Activated T-helper 2 cell treated with anti-CD3 and anti-CD28 coated beads, Interferon-gamma antibody, Interleukin-2, Interleukin-4, amounts not matched to agents 10 μg/mL and 5 μg/mL and 100 μg/mL, durations not matched to agents 14 hours and 24 hours and 36 hours (primary cell): Measurements from ENCODE around the gene APLP1. TPM values are rescaled to one million over a fixed set of nuclear protein-coding genes. Genes with fewer than 3 reads are reported as not detected.
A peak's percentile ranks its signal among the peaks of the same experiment; 100 is the strongest.
"Not testable (repeated sequence)": the region's sequence is repeated elsewhere in the genome, so short reads cannot be mapped to it uniquely, and the experiment has no call there.

Experiments used
- DNase-seq: peaks from one replicate; pipeline ENCODE4 v3.0.0; 2021; ENCODE audit warnings: low spot score
- H3K27ac Mint-ChIP-seq: one replicate; pipeline ENCODE4 v1.8.0; 2021; ENCODE audit warnings: mixed read lengths
- H3K27me3 Mint-ChIP-seq: one replicate; pipeline ENCODE4 v1.8.0; 2021; ENCODE audit warnings: low read depth, mixed read lengths
- H3K36me3 Mint-ChIP-seq: one replicate; pipeline ENCODE4 v1.8.0; 2021; ENCODE audit warnings: low read depth, mixed read lengths
- H3K4me1 Mint-ChIP-seq: one replicate; pipeline ENCODE4 v1.8.0; 2021; ENCODE audit warnings: low read depth, mixed read lengths
- H3K4me3 Mint-ChIP-seq: one replicate; pipeline ENCODE4 v1.8.0; 2021; ENCODE audit warnings: low read depth, mild to moderate bottlenecking, moderate library complexity, mixed read lengths
- H3K9me3 Mint-ChIP-seq: one replicate; pipeline ENCODE4 v1.8.0; 2021; ENCODE audit warnings: mixed read lengths
- intact Hi-C: fragments of 100-400 bp; cut with micrococcal nuclease; formaldehyde crosslinking; loops from one replicate; pipeline ENCODE4 v1.15.1; 2023
- total RNA-seq: library from RNA; stranded (reverse); gene quantifications from 2 replicates; pipeline ENCODE4 v1.2.3, GENCODE V29; 2022

The APLP1 gene
- total RNA-seq, 1 donor from 2014 or later: 1.4 TPM

- Mint-ChIP-seq H3K27ac (no peak overlapping the region), H3K4me3 (no peak overlapping the region), H3K27me3 (peaks cover 61% of the 10 kb centered on the region), H3K36me3 (no peaks in the 10 kb centered on the region), H3K9me3 (no peaks in the 10 kb centered on the region), H3K4me1 (peaks cover 2% of the 10 kb centered on the region)
- intact Hi-C loops: no loop called here
- DNase-seq: no peak
These were observed 7.9 kb upstream of the APLP1 start for GRCh38 chr19:35860436-35860817.

- H3K27me3 Mint-ChIP-seq: peaks cover 63% of the 10 kb centered on the region
- H3K27ac Mint-ChIP-seq: no peak overlapping the region
- intact Hi-C loops: no loop called here
- H3K4me1 Mint-ChIP-seq: peaks cover 2% of the 10 kb centered on the region
- no peak overlapping the region for H3K4me3 Mint-ChIP-seq
- no peak for DNase-seq
- H3K36me3 Mint-ChIP-seq: no peaks in the 10 kb centered on the region
- no peaks in the 10 kb centered on the region for H3K9me3 Mint-ChIP-seq
These were observed 7.3 kb upstream of the APLP1 start for GRCh38 chr19:35860818-35861639.

GRCh38 chr19:35861640-35862160 lies 6.7 kb upstream of the APLP1 start:
- Mint-ChIP-seq H3K36me3 (no peaks in the 10 kb centered on the region), H3K9me3 (no peaks in the 10 kb centered on the region), H3K27me3 (peaks cover 68% of the 10 kb centered on the region), H3K4me3 (no peak overlapping the region), H3K27ac (no peak overlapping the region), H3K4me1 (peaks cover 2% of the 10 kb centered on the region)
- intact Hi-C loops: no loop called here
- DNase-seq: no peak

- DNase-seq: no peak
- H3K4me1 Mint-ChIP-seq: peaks cover under 1% of the 10 kb centered on the region
- no peak overlapping the region for H3K27ac Mint-ChIP-seq
- H3K4me3 Mint-ChIP-seq: no peak overlapping the region
- H3K27me3 Mint-ChIP-seq: peaks cover 64% of the 10 kb centered on the region
- no peaks in the 10 kb centered on the region for H3K9me3 Mint-ChIP-seq
- intact Hi-C loops: no loop called here
- no peaks in the 10 kb centered on the region for H3K36me3 Mint-ChIP-seq
These were observed 5.8 kb upstream of the APLP1 start for GRCh38 chr19:35862528-35862927.

- H3K27me3 Mint-ChIP-seq: peaks cover 65% of the 10 kb centered on the region
- no peak overlapping the region for H3K4me3 Mint-ChIP-seq
- H3K9me3 Mint-ChIP-seq: no peaks in the 10 kb centered on the region
- no peak overlapping the region for H3K27ac Mint-ChIP-seq
- intact Hi-C loops: no loop called here
- H3K4me1 Mint-ChIP-seq: no peaks in the 10 kb centered on the region
- no peaks in the 10 kb centered on the region for H3K36me3 Mint-ChIP-seq
- DNase-seq: no peak
These were observed 5.4 kb upstream of the APLP1 start for GRCh38 chr19:35863018-35863417.

- peaks cover 13% of the 10 kb centered on the region for H3K4me1 Mint-ChIP-seq
- H3K4me3 Mint-ChIP-seq: peak overlapping the region; percentile 49
- no peak for DNase-seq
- H3K9me3 Mint-ChIP-seq: no peaks in the 10 kb centered on the region
- peaks cover 27% of the 10 kb centered on the region for H3K27me3 Mint-ChIP-seq
- no peaks in the 10 kb centered on the region for H3K36me3 Mint-ChIP-seq
- no peak overlapping the region for H3K27ac Mint-ChIP-seq
- intact Hi-C loops: no loop called here
These were observed 501 bp downstream of the APLP1 start for GRCh38 chr19:35868823-35869326.

GRCh38 chr19:35869327-35870123 lies 1.2 kb downstream of the APLP1 start:
- no peak overlapping the region for H3K27ac Mint-ChIP-seq
- peak; percentile 85 for DNase-seq
- intact Hi-C loops: no loop called here
- H3K4me3 Mint-ChIP-seq: peak overlapping the region; percentile 76
- no peaks in the 10 kb centered on the region for H3K36me3 Mint-ChIP-seq
- peaks cover 13% of the 10 kb centered on the region for H3K4me1 Mint-ChIP-seq
- peaks cover 27% of the 10 kb centered on the region for H3K27me3 Mint-ChIP-seq
- no peaks in the 10 kb centered on the region for H3K9me3 Mint-ChIP-seq

GRCh38 chr19:35870124-35870736 lies 1.9 kb downstream of the APLP1 start:
- H3K9me3 Mint-ChIP-seq, DNase-seq, H3K27ac Mint-ChIP-seq, H3K36me3 Mint-ChIP-seq, intact Hi-C loops: not testable (repeated sequence)
- peaks cover 27% of the 10 kb centered on the region for H3K27me3 Mint-ChIP-seq
- peak overlapping the region; percentile 76 for H3K4me3 Mint-ChIP-seq
- H3K4me1 Mint-ChIP-seq: peaks cover 13% of the 10 kb centered on the region

- no peak for DNase-seq
- Mint-ChIP-seq H3K27ac (no peak overlapping the region), H3K36me3 (no peaks in the 10 kb centered on the region), H3K4me3 (no peak overlapping the region), H3K4me1 (peaks cover 13% of the 10 kb centered on the region), H3K9me3 (no peaks in the 10 kb centered on the region), H3K27me3 (peaks cover 22% of the 10 kb centered on the region)
- intact Hi-C loops: no loop called here
These were observed 2.4 kb downstream of the APLP1 start for GRCh38 chr19:35870798-35871197.

- Mint-ChIP-seq H3K4me1 (peaks cover 13% of the 10 kb centered on the region), H3K27me3 (peaks cover 15% of the 10 kb centered on the region), H3K9me3 (no peaks in the 10 kb centered on the region), H3K4me3 (no peak overlapping the region), H3K27ac (no peak overlapping the region), H3K36me3 (no peaks in the 10 kb centered on the region)
- no peak for DNase-seq
- intact Hi-C loops: no loop called here
These were observed 3.2 kb downstream of the APLP1 start for GRCh38 chr19:35871611-35872010.

- Mint-ChIP-seq H3K36me3 (no peaks in the 10 kb centered on the region), H3K4me3 (no peak overlapping the region), H3K4me1 (peaks cover 13% of the 10 kb centered on the region), H3K27ac (no peak overlapping the region), H3K27me3 (peaks cover 13% of the 10 kb centered on the region), H3K9me3 (no peaks in the 10 kb centered on the region)
- intact Hi-C loops: no loop called here
- DNase-seq: no peak
These were observed 3.8 kb downstream of the APLP1 start for GRCh38 chr19:35872180-35872579.

GRCh38 chr19:35874392-35874930 lies 6.1 kb downstream of the APLP1 start:
- no peaks in the 10 kb centered on the region for H3K36me3 Mint-ChIP-seq
- peaks cover 5% of the 10 kb centered on the region for H3K27me3 Mint-ChIP-seq
- no peak for DNase-seq
- H3K4me3 Mint-ChIP-seq: no peak overlapping the region
- H3K27ac Mint-ChIP-seq: no peak overlapping the region
- intact Hi-C loops: no loop called here
- peaks cover 9% of the 10 kb centered on the region for H3K4me1 Mint-ChIP-seq
- no peaks in the 10 kb centered on the region for H3K9me3 Mint-ChIP-seq
